Activated T-helper 17 cell treated with anti-CD3 and anti-CD28 coated beads, Interleukin-2, amount 50 U/mL, for 72 hours (primary cell): ENCODE results near the gene AMPH. TPM values are rescaled to one million over a fixed set of nuclear protein-coding genes. Genes with fewer than 3 reads are reported as not detected.
"Not testable (repeated sequence)": the region's sequence is repeated elsewhere in the genome, so short reads cannot be mapped to it uniquely, and the experiment has no call there.

ENCODE experiments used
- ATAC-seq: fragments of 150-1000 bp; cut with Tn5 transposase; replicated peaks from 2 replicates; pipeline ENCODE4 v1.10.0; 2021; ENCODE audit warnings: mild to moderate bottlenecking, moderate library complexity
- H3K27ac Mint-ChIP-seq: one replicate; pipeline ENCODE4 v1.8.0; 2022; ENCODE audit warnings: mixed read lengths
- H3K27me3 Mint-ChIP-seq: one replicate; pipeline ENCODE4 v1.8.0; 2022; ENCODE audit warnings: mixed read lengths
- H3K36me3 Mint-ChIP-seq: one replicate; pipeline ENCODE4 v1.8.0; 2022; ENCODE audit warnings: low read depth, mild to moderate bottlenecking, mixed read lengths
- H3K4me1 Mint-ChIP-seq: one replicate; pipeline ENCODE4 v1.8.0; 2022; ENCODE audit warnings: mixed read lengths
- H3K4me3 Mint-ChIP-seq: one replicate; pipeline ENCODE4 v1.8.0; 2022; ENCODE audit warnings: mild to moderate bottlenecking, mixed read lengths
- H3K9me3 Mint-ChIP-seq: one replicate; pipeline ENCODE4 v1.8.0; 2022; ENCODE audit warnings: mixed read lengths
- total RNA-seq, 2 donors: library from RNA; stranded (reverse); gene quantifications; one replicate each; pipeline ENCODE4 v1.2.3, GENCODE V29; 2022

AMPH gene
- total RNA-seq, 2 donors from 2014 or later = not detected

DNA sequence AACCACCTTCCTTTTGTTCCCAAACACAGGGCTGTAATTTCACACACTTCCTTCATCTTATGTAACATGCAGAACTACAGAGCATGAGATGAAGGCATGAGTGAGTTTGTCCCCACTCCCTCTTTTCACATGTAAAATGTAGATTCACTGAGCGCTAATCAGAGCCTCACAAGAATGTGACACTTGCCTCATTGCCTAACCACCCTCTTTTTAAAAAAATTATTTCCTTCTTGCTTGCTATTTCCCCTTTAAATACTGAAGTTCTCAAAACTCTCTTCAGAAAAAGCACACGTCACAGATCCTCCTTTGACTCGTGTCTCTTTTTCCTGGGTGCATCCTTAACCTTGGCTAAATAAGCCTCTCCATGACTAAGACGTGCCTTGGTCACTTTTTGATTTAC is 236.5 kb downstream of the AMPH start:
- Mint-ChIP-seq H3K36me3 (no peaks in the 10 kb centered on the region), H3K4me1 (peaks cover 5% of the 10 kb centered on the region), H3K27ac (no peak overlapping the region), H3K4me3 (no peak overlapping the region), H3K27me3 (peaks cover 3% of the 10 kb centered on the region), H3K9me3 (no peaks in the 10 kb centered on the region)
- no peak for ATAC-seq

DNA sequence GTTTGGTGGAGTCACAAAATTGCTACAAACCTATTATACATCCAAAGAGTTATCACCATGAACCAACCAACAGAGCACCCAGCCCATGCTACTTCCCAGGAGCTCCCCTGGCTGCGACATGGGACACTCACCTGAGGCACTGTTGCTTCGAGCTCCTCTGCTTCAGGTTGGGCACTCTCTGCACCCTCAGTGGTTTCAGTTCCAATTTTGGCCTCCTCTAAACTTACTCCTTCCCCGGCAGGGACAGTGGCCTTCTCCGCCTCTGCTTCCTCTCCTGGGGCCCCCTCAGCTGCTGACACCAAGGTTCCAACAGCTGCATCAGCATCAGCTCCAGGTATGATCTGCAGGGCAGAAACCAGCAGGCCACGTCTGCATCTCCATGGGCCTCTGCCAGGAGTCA is 237.3 kb downstream of the AMPH start:
- no peaks in the 10 kb centered on the region for H3K36me3 Mint-ChIP-seq
- ATAC-seq = no peak
- no peak overlapping the region for H3K27ac Mint-ChIP-seq
- no peak overlapping the region for H3K4me3 Mint-ChIP-seq
- no peaks in the 10 kb centered on the region for H3K9me3 Mint-ChIP-seq
- peaks cover 5% of the 10 kb centered on the region for H3K4me1 Mint-ChIP-seq
- no peaks in the 10 kb centered on the region for H3K27me3 Mint-ChIP-seq

DNA sequence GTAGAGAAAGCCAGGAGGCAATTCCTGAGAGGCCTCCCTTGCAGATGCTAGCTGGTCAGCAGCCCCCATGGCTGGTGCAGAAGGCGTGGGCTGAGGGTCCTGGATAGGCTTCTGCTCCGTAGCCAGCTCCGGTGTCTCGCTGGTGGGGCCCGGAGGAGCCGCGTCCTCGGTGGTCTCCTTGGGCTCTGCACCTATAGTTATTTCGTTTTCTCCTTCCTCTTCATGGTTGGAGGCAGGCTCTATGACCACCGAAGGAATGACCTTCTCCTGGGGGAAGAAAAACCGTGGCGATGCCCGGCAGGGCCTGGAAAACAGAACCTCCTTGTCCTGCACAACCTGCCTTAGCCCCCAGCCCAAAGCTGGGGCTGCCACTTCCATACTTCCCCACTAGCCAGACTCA is 239.4 kb downstream of the AMPH start:
- Mint-ChIP-seq H3K4me3 (no peak overlapping the region), H3K4me1 (peaks cover 5% of the 10 kb centered on the region), H3K27ac (no peak overlapping the region), H3K27me3 (no peaks in the 10 kb centered on the region), H3K36me3 (no peaks in the 10 kb centered on the region), H3K9me3 (no peaks in the 10 kb centered on the region)
- ATAC-seq = no peak

DNA sequence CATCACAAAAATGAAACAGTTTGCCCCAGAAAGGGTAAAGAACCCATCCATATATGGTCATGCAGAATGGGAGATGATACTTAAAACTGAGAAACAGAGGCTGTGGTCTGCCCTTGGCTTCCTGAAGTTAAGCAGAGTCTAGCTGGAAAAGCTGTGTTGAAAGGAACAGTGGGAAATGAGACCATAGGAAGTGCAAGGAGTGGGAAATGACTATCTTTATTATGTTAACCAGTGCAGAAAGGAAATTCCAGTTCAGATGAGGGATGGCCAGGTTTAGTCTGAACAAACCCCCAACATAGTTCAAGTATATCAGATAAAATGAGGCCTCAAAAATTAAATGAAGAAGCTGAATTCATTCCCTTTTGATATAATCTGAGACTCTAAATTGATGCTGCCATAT is 245.5 kb downstream of the AMPH start:
- Mint-ChIP-seq H3K4me3 (no peak overlapping the region), H3K36me3 (no peaks in the 10 kb centered on the region), H3K4me1 (no peaks in the 10 kb centered on the region), H3K27ac (peak overlapping the region; percentile 9), H3K27me3 (no peaks in the 10 kb centered on the region), H3K9me3 (no peaks in the 10 kb centered on the region)
- ATAC-seq = no peak

DNA sequence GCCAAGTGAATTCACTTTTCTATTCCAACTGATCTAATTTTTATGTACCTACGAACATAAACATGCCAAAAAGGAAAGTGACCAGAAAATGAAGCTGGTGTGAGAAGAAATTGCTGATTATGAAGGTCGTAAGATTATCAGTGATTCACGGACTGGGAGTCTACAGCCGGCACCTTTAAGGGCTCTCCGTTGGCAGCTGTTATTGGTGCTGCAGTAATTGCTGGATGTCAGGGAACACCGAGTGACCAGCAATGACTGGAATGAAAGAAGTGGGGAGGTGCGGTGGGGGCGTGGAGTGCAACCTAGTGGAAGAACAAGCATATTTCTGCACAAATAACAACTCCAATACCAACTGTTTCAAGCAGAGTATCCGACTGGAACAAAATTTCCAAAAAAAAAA is 247.9 kb downstream of the AMPH start:
- Mint-ChIP-seq H3K4me1 (no peaks in the 10 kb centered on the region), H3K4me3 (no peak overlapping the region), H3K9me3 (no peaks in the 10 kb centered on the region), H3K27me3 (no peaks in the 10 kb centered on the region), H3K27ac (no peak overlapping the region), H3K36me3 (peaks cover 6% of the 10 kb centered on the region)
- no peak for ATAC-seq

DNA sequence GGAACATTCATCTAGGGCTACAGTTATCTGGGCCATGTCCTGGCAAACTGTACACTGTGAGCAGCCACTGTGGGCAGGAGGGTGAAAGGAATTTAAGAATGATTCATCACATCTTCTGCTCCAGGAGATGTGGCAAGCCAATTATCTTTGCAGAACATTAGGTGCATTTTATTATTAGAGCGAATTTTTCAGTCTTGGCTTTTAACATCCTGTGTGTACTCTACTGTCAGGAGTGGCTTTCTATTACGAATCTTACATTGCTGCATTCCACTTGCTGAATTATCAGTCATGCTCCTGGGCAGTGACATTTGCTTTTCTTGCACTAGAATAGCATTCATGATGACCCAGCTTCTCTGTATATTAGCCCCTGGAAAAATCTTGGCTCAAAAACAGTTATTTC is 248.5 kb downstream of the AMPH start:
- no peak for ATAC-seq
- Mint-ChIP-seq H3K4me3 (no peak overlapping the region), H3K36me3 (peaks cover 6% of the 10 kb centered on the region), H3K4me1 (no peaks in the 10 kb centered on the region), H3K9me3 (no peaks in the 10 kb centered on the region), H3K27ac (no peak overlapping the region), H3K27me3 (no peaks in the 10 kb centered on the region)

DNA sequence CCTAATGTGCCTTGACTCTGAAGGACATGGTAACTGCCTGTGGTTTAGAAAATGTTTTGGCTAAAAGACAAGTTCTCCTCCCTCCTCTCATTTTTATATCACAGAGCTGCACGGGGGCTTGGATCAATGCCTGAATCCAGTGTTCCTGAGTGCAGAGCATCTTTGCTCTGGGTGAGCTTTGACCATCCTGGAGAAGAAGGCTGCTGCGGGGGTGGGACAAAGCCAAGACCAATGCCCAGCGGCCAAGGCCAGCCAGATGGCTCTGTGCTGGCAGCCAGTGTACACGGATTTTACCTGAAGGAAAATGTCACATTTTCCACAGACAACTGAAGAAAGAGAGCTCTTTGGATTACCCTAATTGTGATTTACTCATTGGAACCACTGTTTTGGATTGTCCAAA is 255.7 kb downstream of the AMPH start:
- H3K4me1 Mint-ChIP-seq = no peaks in the 10 kb centered on the region
- peaks cover 16% of the 10 kb centered on the region for H3K36me3 Mint-ChIP-seq
- no peaks in the 10 kb centered on the region for H3K27me3 Mint-ChIP-seq
- ATAC-seq = no peak
- H3K27ac Mint-ChIP-seq = no peak overlapping the region
- H3K9me3 Mint-ChIP-seq = no peaks in the 10 kb centered on the region
- no peak overlapping the region for H3K4me3 Mint-ChIP-seq

DNA sequence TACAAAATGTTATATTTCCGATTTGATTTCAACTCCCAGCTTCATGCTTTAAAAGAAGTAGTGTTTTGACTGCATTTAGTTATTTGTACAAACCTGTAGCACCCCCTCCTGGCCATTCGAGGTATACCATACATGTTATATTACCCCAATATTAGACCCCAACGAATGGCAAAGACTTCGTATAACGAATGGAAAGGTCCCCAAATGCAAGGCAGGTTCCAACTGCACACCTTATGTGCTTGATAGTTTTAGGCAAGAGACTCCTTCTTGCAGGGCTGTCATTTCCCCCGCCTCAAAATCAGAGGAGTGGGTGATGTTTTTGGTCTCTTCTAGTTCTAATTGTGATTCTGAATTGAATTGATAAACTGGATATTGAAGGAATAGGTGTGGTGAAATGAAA is 256.7 kb downstream of the AMPH start:
- Mint-ChIP-seq H3K27me3 (no peaks in the 10 kb centered on the region), H3K4me1 (peaks cover 4% of the 10 kb centered on the region), H3K36me3 (peaks cover 10% of the 10 kb centered on the region), H3K9me3 (no peaks in the 10 kb centered on the region), H3K27ac (no peak overlapping the region), H3K4me3 (no peak overlapping the region)
- ATAC-seq = no peak

DNA sequence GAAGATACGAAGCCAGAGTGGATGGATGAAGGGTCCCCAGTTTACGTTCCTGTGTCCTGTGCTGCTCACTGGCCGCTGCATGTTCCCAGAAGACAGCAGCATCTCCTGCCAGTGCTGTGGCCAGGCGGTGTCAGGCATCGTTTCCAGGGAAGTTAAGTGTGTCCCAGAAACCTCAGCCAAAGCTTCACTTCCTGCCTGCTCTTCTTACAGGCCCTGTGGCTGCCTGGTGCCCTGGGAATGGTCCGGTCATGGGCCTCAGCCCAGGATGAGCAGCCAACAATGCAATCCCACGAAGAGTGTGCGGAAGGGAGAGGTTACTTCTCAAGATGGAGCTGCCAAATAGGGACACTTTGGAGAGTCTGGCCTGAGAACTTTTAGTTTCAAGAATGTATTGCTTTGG is 258.0 kb downstream of the AMPH start:
- peaks cover 10% of the 10 kb centered on the region for H3K36me3 Mint-ChIP-seq
- H3K4me3 Mint-ChIP-seq = no peak overlapping the region
- H3K27ac Mint-ChIP-seq = no peak overlapping the region
- no peak for ATAC-seq
- no peaks in the 10 kb centered on the region for H3K27me3 Mint-ChIP-seq
- H3K9me3 Mint-ChIP-seq = no peaks in the 10 kb centered on the region
- peaks cover 12% of the 10 kb centered on the region for H3K4me1 Mint-ChIP-seq

DNA sequence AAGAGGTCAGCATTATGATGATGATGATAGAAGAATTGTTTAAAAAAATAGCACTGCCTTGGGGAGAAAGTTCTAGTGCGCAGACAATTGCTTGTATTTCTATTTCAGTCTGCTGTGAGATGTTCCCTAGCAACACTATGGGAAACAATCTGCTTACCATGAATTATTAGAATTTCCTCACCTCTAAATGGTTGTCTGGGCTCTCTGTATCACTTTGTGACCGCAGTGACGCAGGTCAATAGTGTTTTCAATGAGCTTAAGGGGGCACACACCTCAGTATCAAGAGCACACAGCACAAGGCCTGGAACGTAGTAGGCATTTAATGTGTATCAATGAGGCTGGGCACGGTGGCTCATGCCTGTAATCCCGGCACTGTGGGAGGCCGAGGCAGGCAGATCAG is 258.9 kb downstream of the AMPH start:
- Mint-ChIP-seq H3K27me3 (no peaks in the 10 kb centered on the region), H3K36me3 (peaks cover 10% of the 10 kb centered on the region), H3K9me3 (no peaks in the 10 kb centered on the region), H3K4me1 (peaks cover 20% of the 10 kb centered on the region), H3K27ac (peak overlapping the region; percentile 2), H3K4me3 (no peak overlapping the region)
- ATAC-seq = no peak

DNA sequence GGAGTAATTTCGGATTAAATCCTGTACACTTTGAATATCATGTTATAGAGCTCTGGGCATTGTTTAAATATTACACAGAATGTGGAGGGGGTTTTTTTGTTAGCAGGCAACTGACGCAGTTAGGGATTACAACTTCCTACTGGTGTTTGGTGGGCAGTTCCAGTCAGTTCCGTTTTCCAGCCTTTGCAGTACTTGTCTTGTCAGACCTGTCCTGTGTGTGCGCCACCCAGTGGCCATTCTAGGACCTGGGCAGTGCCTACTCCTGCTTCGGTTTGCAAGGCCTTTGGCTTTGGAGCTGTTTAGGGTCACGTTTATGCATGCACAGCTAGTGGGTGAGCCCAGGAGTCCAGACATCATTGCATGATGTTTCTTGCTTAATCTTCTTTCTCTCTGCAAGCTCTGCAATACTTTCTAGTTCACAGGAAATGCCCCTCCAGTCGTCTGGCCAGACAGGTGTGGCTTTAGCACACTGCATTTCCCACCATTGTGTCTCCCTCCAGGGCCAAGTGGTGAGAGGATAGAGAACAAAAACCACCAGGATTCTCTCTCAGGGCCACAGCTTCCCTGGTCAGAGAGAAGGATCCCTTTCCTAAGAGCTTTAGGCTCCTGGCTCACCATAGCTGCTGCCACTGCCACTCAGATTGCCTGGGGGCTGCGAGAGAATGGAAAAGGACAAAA is 261.2 kb downstream of the AMPH start:
- no peaks in the 10 kb centered on the region for H3K9me3 Mint-ChIP-seq
- ATAC-seq = peak; percentile 65
- H3K27me3 Mint-ChIP-seq = no peaks in the 10 kb centered on the region
- peak overlapping the region; percentile 49 for H3K4me3 Mint-ChIP-seq
- peaks cover under 1% of the 10 kb centered on the region for H3K36me3 Mint-ChIP-seq
- peak overlapping the region; percentile 16 for H3K27ac Mint-ChIP-seq
- peaks cover 29% of the 10 kb centered on the region for H3K4me1 Mint-ChIP-seq

DNA sequence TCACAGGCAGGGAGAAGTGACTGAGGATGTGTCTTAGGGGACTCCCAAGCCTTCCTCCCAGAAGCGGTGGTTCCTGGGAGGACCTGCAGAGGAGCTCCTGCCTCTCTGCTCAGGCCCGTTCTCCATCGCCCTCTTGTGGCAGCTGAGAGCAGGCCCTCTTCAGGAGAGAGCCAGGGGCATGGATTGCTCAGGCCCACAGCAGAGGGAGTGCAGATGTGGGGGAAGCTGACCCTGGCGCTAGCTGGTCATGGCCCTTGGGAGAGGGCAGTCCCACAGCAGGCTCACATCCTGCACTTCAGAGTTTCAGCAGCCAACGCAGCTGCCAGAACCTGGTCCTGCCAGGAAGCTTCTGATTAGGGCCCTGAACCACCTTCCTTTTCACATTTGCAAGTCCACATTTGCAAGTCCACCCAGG is 263.0 kb downstream of the AMPH start:
- Mint-ChIP-seq H3K27ac (peak overlapping the region; percentile 68), H3K4me1 (peaks cover 41% of the 10 kb centered on the region), H3K9me3 (no peaks in the 10 kb centered on the region), H3K27me3 (no peaks in the 10 kb centered on the region), H3K4me3 (peak overlapping the region; percentile 70), H3K36me3 (peaks cover 17% of the 10 kb centered on the region)
- peak; percentile 67 for ATAC-seq

DNA sequence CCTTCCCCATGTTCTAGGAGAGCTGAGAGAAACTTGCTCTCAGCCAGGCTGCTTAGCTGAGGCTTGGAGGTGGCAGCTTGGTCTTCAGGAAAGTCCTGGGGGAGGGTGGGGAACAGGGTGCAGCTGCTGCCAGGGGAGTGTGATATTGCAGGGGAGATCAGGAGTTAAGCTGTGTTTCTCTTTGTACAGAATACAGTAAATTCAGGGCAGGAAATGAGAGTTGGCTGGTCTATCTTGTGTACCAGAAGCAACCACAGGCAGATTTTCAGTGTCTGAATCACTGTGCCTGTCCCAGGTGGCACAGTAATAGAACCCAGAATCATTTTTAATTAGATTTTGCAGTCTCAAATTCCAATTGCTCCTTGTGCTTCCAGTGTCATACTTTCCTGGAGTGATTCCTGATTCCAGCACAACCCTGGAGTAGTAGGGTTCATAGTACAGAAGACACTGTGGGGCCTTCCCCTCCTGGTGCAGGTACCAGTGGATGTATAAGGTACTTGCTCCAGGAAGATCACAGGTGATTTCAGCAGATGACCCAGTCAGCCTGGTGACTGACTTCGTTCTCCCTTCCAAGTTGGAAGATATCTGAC is 263.8 kb downstream of the AMPH start:
- peak overlapping the region; percentile 68 for H3K27ac Mint-ChIP-seq
- no peaks in the 10 kb centered on the region for H3K9me3 Mint-ChIP-seq
- H3K4me1 Mint-ChIP-seq = peaks cover 46% of the 10 kb centered on the region
- H3K27me3 Mint-ChIP-seq = no peaks in the 10 kb centered on the region
- peak overlapping the region; percentile 70 for H3K4me3 Mint-ChIP-seq
- peaks cover 22% of the 10 kb centered on the region for H3K36me3 Mint-ChIP-seq
- peak; percentile 81 for ATAC-seq

DNA sequence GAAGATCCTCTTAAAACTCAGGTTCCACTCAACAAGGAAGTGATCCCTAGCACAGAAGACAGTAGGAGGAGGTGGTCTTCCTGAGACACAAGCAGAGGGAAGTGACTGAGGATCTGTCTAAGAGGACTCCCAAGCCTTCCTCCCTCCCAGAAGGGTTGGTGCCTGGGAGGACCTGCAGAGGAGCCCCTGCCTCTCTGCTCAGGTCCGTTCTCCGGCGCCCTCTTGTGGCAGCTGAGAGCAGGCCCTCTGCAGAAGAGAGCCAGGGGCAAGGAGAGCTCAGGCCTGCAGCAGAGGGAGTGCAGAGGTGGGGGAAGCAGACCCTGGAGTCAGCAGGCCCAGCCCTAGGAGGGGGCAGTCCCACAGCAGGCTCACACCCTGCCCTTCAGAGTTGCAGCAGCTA is 267.8 kb downstream of the AMPH start:
- peak overlapping the region; percentile 95 for H3K4me3 Mint-ChIP-seq
- H3K9me3 Mint-ChIP-seq, H3K27me3 Mint-ChIP-seq: not testable (repeated sequence)
- H3K4me1 Mint-ChIP-seq = peaks cover 42% of the 10 kb centered on the region
- peak overlapping the region; percentile 92 for H3K27ac Mint-ChIP-seq
- H3K36me3 Mint-ChIP-seq = peaks cover 38% of the 10 kb centered on the region
- peak; percentile 24 for ATAC-seq

DNA sequence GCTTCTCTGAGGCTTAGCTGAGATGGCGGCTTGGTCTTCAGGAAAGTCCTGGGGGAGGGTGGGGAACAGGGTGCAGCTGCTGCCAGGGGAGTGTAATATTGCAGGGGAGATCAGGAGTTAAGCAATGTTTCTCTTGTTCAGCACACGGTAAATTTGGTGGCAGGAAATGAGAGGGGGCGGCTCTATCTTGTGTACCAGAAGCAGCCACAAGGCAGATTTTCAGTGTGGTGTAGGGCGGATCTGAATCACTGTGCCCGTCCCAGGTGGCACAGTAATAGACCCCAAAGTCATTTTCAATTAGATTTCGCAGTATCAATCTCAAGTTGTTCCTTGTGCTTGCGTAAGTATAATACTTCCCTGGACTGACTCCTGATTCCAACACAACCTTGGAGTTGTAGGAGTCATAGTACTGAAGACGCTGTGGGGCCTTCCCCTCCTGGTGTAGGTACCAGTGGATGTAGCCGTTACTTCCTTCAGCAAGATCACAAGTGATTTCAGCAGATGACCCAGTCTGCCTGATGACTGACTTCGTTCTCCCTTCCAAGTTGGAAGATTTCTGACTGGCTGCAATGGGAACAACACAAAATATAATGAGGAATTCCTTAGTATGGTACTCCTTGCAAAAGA is 268.4 kb downstream of the AMPH start:
- Mint-ChIP-seq H3K4me1 (peaks cover 39% of the 10 kb centered on the region), H3K27ac (peak overlapping the region; percentile 92), H3K36me3 (peaks cover 38% of the 10 kb centered on the region), H3K4me3 (peak overlapping the region; percentile 95)
- not testable (repeated sequence) for H3K9me3 Mint-ChIP-seq, H3K27me3 Mint-ChIP-seq
- peak; percentile 43 for ATAC-seq
